BE2C (cell line): Measurements from ENCODE around the gene CCDC198.

Experiments
- DNase-seq: peaks from one replicate; pipeline ENCODE4 v3.0.0-alpha.2; 2020
- H3K27me3 ChIP-seq: fragments of 250-450 bp; sonication (Bioruptor Pico); 2 replicates; pipeline ENCODE4 v1.5.1; 2020; ENCODE audit warnings: mild to moderate bottlenecking
- H3K36me3 ChIP-seq: fragments of 250-450 bp; sonication (Bioruptor Pico); 2 replicates; pipeline ENCODE4 v1.5.1; 2020; ENCODE audit warnings: mild to moderate bottlenecking
- H3K4me1 ChIP-seq: fragments of 250-450 bp; sonication (Bioruptor Pico); 2 replicates; pipeline ENCODE4 v1.5.1; 2020
- H3K4me3 ChIP-seq: 2 replicates; pipeline ENCODE4 v1.5.1; 2011; ENCODE audit warnings: low read depth, low read length
- H3K9me3 ChIP-seq: fragments of 250-450 bp; sonication (Bioruptor Pico); 2 replicates; pipeline ENCODE4 v1.5.1; 2020
- TF ChIP-seq, protein P1 (sequence below): IDR thresholded peaks from 2 replicates; pipeline ENCODE4 v1.5.1; 2012; ENCODE audit warnings: mild to moderate bottlenecking, low read depth, low read length

The CCDC198 gene

GRCh38 chr14:57461777-57462320 lies 31.8 kb downstream of the CCDC198 start:
- Histone ChIP-seq H3K9me3 (no peaks in the 10 kb centered on the region), H3K4me3 (no peak overlapping the region), H3K27me3 (no peaks in the 10 kb centered on the region), H3K4me1 (no peaks in the 10 kb centered on the region), H3K36me3 (no peaks in the 10 kb centered on the region)
- TF ChIP-seq, protein P1, sequence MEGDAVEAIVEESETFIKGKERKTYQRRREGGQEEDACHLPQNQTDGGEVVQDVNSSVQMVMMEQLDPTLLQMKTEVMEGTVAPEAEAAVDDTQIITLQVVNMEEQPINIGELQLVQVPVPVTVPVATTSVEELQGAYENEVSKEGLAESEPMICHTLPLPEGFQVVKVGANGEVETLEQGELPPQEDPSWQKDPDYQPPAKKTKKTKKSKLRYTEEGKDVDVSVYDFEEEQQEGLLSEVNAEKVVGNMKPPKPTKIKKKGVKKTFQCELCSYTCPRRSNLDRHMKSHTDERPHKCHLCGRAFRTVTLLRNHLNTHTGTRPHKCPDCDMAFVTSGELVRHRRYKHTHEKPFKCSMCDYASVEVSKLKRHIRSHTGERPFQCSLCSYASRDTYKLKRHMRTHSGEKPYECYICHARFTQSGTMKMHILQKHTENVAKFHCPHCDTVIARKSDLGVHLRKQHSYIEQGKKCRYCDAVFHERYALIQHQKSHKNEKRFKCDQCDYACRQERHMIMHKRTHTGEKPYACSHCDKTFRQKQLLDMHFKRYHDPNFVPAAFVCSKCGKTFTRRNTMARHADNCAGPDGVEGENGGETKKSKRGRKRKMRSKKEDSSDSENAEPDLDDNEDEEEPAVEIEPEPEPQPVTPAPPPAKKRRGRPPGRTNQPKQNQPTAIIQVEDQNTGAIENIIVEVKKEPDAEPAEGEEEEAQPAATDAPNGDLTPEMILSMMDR: no peak
- DNase-seq: no peak

DNA sequence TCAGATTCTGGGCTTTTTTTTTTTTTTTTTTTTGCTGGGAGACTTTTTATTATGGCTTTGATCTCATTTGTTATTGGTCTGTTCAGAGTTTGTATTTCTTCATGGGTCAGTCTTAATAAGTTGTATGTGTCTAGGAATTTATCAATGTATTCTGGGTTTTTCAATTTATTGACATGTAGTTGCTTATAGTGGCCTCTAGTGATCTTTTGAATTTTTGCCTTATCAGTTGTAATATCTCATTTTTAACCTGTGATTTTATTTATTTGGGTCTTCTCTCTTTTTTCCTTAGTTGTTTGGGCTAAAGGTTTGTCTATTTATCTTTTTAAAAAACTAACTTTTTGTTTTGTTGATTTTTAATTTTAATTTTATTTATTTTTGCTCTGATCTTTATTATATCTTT lies 57.7 kb downstream of the CCDC198 start:
- TF ChIP-seq, protein P1: no peak
- Histone ChIP-seq H3K36me3 (no peaks in the 10 kb centered on the region), H3K4me1 (no peaks in the 10 kb centered on the region), H3K27me3 (no peaks in the 10 kb centered on the region), H3K4me3 (no peak overlapping the region), H3K9me3 (no peaks in the 10 kb centered on the region)
- DNase-seq: no peak

DNA sequence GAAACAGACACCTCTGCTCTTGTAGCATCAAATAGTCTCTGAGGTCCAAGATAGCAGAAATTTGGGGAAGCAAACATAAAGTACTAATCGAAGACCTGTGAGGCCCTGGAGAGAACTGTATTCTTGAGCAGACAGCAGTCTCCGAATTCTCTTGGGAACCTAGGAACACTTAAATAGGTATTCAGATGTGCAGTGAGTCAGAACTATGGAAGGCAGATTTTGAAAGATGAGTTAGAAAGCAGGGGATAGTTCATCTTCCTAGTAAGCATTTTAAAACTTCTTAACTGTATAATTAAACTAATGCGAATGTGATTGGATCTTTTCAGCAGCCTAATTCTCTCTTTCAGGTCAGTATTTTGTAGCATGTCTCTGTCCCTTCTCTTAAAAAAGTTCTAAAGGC lies 72.7 kb downstream of the CCDC198 start:
- Histone ChIP-seq H3K9me3 (no peaks in the 10 kb centered on the region), H3K36me3 (no peaks in the 10 kb centered on the region), H3K27me3 (no peaks in the 10 kb centered on the region; the same call in 1 of the 2 replicates), H3K4me1 (no peaks in the 10 kb centered on the region), H3K4me3 (no peak overlapping the region)
- TF ChIP-seq, protein P1: no peak
- no peak for DNase-seq

GRCh38 chr14:57420033-57420432 lies 73.6 kb downstream of the CCDC198 start:
- no peaks in the 10 kb centered on the region for H3K36me3 ChIP-seq
- no peaks in the 10 kb centered on the region for H3K9me3 ChIP-seq
- H3K4me1 ChIP-seq: no peaks in the 10 kb centered on the region
- DNase-seq: no peak
- H3K4me3 ChIP-seq: no peak overlapping the region
- TF ChIP-seq, protein P1: no peak
- H3K27me3 ChIP-seq: no peaks in the 10 kb centered on the region; the same call in 1 of the 2 replicates
